ENCODE data around the gene TSPEAR.

GRCh38 chr21:44533891-44534627, 177.3 kb downstream of the TSPEAR start:
- TF ChIP-seq POLR2AphosphoS5 (IDR thresholded peaks at IDR 0.05) (no peak), CTCF (IDR thresholded peaks at IDR 0.05) (no peak), POLR2A (IDR thresholded peaks at IDR 0.05) (no peak), EP300 (IDR thresholded peaks at IDR 0.05) (no peak)
